HG02678 (cell line): ENCODE results near the gene UGT1A8.
"Not testable (repeated sequence)": the region's sequence is repeated elsewhere in the genome, so short reads cannot be mapped to it uniquely, and the experiment has no call there.

ENCODE experiments used
- ATAC-seq: cut with Tn5 transposase; IDR thresholded peaks from one replicate; pipeline ENCODE4 v1.9.1; 2021; ENCODE audit warnings: mild to moderate bottlenecking, moderate library complexity; ENCODE audit not compliant: unreplicated experiment

Gene UGT1A8

DNA sequence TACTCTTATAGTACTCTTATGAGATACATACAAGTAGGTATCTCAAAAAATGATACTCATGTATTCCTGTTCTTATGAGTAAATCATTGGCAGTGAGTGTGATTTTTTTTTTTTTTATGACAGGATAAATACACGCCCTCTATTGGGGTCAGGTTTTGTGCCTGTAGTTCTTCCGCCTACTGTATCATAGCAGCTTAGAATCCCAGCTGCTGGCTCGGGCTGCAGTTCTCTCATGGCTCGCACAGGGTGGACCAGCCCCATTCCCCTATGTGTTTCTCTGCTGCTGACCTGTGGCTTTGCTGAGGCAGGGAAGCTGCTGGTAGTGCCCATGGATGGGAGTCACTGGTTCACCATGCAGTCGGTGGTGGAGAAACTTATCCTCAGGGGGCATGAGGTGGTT, at the start of gene UGT1A8:
TSS of gene UGT1A8 (plus strand) at position 158 of the 400 bp plus-strand sequence. CDS start at position 233, 75 bp downstream.
- not testable (repeated sequence) for ATAC-seq

DNA sequence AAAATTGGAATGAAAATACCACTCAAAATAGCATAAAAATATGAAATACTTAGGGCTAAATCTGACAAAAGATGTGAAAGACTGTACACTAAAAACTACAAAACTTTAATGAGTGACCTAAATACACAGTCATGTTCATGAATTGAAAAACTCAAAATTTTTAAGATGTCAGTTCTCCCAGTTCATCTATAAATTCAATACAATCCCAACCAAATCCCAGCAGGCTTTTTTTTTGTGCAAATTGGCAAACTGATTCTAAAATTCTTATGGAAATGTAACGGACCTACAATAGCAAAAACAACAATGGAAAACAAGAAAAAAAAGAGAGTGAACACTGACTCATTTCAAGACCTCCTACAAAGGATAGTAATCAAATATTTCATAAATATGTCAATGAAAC, 46.4 kb upstream of the UGT1A8 start:
- no peak for ATAC-seq

DNA sequence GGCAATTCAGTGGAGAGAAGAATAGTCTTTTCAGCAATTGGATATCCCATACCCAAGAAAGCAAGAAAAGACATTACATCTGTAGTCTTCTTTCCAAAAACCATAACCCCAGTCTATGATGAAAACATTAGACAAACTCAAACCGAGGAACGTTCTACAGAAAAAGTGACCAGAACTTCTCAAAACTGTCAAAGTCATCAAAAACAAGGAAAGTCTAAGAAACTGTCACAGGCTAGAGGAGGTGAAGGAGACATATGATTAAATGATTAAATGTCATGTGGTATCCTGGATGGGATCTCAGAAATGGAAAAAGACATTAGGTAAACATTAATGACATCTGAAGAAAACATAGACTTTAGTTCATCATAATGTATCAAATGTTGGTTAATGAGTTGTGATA, 46.0 kb upstream of the UGT1A8 start:
- no peak for ATAC-seq

DNA sequence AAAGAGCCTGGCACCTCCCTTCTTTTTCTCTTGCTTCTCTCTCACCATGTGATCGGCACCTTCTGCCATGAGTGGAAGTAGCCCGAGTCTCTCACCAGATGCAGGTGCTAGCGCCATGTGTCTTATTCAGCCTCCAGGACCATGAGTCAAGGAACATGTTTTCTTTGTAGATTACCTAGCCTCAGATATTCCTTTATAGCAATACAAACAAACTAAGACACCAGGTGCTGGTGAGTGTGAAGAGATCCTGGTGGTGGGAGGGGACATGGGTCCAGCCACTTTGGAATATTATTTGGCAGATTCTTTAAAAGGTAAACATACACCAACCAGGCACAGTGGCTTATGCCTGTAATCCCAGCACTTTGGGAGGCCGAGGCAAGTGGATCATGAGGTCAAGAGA, 45.0 kb upstream of the UGT1A8 start:
- ATAC-seq = no peak

DNA sequence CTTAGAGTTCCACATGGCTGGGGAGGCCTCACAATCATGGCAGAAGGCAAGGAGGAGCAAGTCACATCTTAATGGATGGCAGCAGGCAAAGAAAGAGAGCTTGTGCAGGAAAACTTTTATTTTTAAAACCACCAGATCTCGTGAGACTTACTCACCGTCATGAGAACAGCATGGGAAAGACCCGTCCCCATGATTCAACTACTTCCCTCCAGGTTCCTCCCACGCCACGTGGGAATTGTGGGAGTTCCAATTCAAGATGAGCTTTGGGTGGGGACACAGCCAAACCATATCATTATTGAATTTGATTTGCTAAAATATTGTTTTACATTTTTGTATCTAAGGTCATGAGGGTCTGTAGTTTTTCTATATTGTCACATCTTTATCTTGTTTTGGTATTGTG, 40.1 kb upstream of the UGT1A8 start:
- ATAC-seq = not testable (repeated sequence)

DNA sequence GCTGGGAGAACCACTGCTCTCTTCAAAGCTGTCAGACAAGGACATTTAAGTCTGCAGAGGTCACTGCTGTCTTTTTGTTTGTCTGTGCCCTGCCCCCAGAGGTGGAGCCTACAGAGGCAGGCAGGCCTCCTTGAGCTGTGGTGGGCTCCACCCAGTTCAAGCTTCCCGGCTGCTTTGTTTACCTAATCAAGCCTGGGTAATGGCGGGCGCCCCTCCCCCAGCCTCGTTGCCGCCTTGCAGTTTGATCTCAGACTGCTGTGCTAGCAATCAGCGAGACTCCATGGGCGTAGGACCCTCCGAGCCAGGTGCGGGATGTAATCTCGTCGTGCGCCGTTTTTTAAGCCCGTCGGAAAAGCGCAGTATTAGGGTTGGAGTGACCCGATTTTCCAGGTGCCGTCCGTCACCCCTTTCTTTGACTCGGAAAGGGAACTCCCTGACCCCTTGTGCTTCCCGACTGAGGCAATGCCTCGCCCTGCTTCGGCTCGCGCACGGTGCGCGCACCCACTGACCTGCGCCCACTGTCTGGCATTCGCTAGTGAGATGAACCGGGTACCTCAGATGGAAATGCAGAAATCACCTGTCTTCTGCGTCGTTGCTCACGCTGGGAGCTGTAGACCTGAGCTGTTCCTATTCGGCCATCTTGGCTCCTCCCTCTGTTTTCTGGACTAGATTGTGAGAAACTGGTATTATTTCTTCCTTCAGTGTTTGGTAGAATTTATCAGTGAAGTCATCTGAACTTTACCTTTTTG, 34.0 kb upstream of the UGT1A8 start:
- ATAC-seq = not testable (repeated sequence)

DNA sequence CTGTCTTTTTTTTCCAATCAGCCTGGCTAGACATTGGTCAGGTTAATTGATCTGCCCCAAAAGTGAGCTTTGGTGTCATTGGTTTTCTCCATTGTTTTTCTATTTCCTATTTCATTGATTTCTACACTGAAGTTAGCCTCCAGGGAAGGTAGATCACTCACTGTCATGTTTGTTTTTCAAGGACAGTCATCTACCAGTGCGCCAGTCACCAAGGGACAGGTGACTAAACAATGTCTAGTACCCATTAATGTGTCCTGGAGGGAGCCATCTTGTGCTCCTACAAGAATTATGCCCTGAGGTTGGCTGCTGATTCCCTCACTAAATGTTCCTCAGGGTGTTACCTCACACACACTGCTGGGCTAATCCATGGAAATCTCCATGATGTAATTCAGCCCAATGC, 33.2 kb upstream of the UGT1A8 start:
- ATAC-seq = no peak

DNA sequence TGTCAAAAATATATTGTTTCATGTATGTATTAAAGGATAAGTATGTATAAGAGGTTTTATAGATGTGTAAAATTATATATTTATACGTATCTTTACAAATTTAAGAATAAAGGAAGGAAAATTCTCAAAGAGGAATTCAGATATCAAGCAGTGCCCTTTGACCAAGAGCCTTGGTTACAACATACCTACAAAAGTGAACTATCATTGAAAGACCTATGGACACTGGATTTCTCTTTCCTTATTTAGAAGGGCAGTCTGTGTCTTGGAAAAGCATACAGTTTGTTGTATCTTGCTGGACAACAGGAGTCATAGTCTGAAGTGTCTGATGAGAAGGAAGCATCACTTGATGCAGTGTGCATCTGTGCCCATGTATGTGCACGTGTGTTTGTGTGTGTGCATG, 29.0 kb upstream of the UGT1A8 start:
- no peak for ATAC-seq

DNA sequence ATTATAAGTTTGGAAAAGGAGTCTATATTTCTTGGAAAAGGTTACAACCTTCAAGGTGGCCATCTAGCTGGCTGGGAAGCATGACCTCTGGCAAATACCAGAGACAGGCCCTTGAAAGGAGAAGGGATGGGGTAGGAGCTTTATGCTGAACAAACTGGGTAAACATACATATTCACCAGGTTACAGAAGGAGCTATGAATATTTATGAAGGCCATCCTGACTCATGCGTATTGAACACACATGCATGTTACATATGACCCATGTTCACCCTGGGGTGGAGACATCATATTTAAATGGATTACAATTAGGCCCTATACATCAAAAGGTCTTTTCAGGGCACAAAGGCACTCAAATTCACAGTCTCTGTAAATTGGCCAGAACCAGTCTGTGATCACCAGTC, 24.7 kb upstream of the UGT1A8 start:
- not testable (repeated sequence) for ATAC-seq

DNA sequence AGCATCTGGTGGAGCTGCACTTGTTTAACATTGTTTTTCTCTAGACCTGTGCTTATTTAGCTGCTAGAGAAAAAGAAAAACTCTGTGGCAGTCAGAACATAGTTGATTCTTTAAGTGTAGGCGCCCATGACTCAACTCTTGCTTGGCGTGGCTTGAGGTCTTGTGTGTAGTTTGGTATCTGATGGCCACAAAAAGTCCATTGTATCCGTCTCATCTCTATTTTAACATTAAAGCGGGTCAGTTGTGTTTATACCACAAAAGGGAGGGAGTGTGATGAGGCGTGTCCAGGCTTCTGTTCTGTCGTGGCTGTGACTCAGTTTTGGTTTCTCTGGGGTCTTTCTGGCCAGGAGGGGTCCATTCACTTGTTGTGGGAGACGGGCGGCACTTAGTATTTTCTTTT, 24.2 kb upstream of the UGT1A8 start:
- peak; percentile 77 for ATAC-seq

DNA sequence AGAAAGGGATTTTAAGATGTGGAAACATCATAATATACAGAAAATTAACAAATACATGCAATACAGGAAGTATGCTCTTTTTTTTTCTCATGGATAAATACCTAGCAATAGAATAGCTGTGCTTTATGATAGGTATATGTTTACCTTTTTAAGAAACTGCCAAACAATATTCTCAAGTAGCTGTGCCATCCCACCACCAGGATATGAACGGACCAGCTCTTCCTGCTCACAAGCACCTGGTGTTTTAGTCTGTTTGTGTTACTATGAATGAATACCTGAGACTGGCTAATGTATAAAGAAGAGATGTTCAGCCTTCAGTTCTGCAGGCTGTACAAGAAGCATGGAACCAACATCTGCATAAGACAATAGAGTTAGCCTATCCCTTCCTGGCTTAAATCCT, 19.9 kb upstream of the UGT1A8 start:
- ATAC-seq = no peak

DNA sequence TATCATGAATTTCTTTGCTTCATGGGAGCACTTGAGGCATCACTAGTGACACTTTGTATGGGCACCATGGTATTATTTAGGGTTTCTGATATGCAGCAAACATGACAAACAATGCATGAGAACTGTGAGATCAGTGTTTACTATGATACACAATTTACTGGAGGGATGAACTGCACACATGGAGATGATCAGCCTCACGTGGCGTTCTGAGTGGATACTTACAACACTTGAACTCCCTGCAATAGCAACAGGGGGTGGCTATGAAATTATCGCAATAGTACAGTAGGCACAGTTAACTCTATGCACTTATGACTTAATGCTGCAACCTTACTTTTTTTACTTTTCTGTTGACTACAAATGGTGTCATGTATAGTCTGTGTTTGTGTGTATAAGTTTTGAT, 18.5 kb upstream of the UGT1A8 start:
- ATAC-seq = no peak

DNA sequence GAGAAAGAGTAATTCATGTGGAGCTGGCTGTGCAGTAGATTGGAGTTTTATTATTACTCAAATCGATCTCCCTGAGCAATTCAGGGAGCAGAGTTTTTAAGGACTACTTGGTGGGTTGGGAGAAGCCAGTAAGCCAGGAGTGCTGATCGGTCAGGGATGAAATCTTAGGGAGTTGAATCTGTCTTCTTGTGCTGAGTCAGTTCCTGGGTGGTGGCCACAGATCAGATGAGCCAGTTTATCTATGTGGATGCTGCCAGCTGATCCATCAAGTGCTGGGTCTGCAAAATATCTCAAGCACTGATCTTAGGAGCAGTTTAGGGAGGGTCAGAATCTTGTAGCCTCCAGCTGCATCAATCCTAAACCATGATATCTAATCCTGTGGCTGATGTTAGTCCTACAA, 17.0 kb upstream of the UGT1A8 start:
- no peak for ATAC-seq

DNA sequence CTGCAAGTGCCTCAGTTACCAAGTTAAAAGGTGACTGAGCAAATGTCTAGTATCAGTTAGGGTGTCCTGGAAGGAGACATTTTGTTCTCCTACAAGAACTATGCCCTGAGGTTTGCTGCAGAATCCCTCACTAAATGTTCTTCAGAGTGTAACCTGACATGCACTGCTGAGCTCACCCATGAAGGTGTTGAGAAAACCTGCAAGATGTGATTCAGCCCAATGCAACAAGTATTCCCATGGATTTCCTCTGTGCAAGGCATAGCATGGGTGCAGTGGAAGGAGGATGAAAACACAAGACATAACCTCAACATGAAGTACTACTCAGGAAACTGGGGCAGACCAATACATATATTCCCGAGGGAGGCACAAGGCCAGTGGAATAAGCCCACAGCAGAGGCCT, 15.4 kb upstream of the UGT1A8 start:
- no peak for ATAC-seq

DNA sequence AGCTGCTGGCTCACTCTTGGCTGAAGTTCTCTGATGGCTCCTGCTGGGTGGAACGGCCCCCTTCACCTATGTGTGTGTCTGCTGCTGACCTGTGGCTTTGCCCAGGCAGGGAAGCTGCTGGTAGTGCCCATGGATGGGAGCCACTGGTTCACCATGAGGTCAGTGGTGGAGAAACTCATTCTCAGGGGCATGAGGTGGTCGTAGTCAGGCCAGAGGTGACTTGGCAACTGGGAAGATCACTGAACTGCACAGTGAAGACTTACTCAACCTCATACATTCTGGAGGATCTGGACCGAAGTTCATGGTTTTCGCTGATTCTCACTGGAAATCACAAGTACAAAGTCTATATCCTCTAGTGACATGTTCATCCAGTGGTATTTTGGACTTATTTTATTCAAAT, 13.9 kb upstream of the UGT1A8 start:
- no peak for ATAC-seq

DNA sequence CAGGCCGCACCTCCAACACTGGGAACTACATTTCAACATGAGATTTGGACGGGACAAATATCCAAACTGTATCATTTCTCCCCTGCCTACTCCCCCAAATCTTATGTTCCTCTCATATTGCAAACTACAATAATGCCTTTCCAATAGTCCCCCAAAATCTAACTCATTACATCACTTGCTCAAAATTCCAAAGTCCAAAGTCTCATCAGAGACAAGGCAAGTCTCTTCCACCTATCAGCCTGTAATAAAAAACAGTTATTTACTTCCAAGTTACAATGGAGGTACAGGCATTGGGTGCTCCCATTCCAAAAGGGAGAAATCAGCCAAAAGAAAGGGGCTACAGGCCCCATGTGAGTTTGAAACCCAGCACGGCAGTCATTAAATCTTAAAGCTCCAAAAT, 12.6 kb upstream of the UGT1A8 start:
- ATAC-seq = no peak

DNA sequence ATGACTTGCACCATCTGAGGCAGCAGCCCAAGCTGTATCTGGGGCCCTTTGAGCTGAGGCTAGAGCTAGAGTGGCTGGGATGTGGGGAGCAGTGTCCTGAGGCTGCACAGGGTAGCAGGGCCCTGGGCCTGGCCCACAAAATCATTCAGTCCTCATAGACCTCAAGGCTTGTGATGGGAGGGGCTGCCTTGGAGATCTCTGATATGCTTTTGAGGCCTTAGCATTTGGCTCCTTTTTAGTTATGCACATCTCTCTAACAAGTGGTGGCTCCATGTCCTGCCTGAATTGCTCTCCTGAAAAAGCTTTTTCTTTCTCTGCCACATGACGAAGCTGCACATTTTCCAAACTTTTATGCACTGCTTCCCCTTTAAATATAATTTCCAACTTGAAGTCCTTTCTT, 11.8 kb upstream of the UGT1A8 start:
- ATAC-seq = no peak

DNA sequence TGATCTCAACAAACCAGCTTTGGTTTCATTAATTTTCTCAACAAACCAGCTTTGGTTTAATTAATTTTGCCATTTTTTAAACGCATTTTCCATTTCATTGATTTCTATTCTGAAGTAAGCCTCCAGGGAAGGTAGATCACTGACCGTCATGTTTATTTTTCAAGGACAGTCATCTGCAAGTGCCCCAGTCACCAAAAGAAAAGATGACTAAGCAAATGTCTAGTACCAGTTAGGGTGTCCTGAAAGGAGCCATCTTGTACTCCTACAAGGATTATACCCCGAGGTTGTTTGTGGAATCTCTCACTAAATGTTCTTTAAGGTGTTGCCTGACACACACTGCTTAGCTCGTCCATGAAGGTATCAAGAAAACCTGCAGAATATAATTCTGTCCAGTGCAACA, 6.1 kb upstream of the UGT1A8 start:
- no peak for ATAC-seq

DNA sequence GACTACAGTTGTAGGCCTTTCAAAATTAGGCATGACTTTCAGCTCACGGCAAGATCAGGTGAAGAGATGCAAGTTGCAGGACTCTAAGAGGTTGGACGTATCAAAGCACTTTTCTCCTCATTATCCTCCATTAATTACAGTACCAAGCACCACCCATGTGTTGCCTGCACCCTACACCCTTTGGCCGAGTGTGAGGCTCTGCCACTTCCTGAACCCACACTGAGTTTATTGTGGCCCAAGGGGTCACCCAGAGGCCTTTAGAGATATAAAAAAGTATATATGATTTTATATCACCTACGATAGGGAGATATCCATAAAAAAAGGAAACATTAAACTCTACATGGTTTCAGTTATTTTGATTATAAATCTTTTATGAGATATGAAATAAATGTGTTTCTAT, 2.8 kb downstream of the UGT1A8 start:
- ATAC-seq = no peak

DNA sequence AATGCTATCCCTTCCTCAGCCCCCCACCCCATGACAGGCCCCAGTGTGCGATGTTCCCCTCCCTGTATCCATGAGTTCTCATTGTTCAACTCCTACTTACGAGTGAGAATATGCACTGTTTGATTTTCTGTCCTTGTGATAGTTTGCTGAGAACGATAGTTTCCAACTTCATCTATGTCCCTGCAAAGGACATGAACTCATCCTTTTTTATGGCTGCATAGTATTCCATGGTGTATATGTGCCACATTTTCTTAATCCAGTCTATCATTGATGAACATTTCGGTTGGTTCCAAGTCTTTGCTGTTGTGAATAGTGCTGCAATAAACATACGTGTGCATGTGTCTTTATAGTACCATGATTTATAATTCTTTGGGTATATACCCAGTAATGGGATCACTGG, 4.4 kb downstream of the UGT1A8 start:
- ATAC-seq = not testable (repeated sequence)

DNA sequence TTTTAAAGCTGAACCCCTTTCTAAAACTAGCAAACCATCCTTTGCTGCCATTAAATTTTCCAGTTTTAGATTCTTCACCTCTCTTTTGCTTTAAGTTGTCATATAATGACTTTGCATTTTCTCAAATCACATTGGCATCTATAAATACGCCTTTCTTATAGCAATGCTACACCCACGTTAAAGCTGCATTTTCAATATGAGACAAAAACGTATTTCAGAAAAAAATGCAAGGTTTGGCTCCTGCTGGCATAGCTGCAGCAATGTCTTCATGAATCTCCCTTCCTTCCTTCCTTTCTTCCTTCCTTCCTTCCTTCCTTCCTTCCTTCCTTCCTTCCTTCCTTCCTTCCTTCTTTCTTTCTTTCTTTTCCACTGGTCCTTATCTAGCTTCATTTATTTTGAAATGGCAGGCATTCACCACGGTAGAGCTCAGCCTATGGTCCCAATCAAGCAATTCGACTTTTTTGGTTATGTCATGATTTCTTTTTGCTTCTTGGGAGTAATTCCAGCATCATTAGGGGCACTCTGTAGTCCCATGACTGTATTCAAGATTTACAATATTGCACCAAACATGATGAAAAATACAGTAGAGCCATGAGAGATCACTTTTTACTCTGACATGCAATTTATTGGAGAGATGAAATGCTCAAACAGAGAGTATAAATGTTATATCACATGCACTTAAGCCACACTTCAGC, 10.0 kb downstream of the UGT1A8 start:
- no peak for ATAC-seq

DNA sequence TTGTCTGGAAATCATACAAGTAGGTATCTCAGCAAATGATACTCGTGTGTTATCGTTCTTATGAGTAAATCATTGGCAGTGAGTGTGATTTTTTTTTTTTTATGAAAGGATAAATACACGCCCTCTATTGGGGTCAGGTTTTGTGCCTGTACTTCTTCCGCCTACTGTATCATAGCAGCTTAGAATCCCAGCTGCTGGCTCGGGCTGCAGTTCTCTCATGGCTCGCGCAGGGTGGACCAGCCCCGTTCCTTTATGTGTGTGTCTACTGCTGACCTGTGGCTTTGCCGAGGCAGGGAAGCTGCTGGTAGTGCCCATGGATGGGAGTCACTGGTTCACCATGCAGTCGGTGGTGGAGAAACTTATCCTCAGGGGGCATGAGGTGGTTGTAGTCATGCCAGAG, 18.9 kb downstream of the UGT1A8 start, which contains the start of gene UGT1A10:
TSS of gene UGT1A10 (plus strand) at position 143 of the 400 bp plus-strand sequence. CDS start at position 218, 75 bp downstream.
- not testable (repeated sequence) for ATAC-seq
